T1000 (cell line): ENCODE data around the gene CNOT6.

Experiments used
- DNase-seq: peaks from one replicate; lab custom pipeline; 2025; ENCODE audit warnings: mixed read lengths; lab: John Stamatoyannopoulos, UW

CNOT6 gene

GRCh38 chr5:180580681-180581080 is 86.5 kb downstream of the CNOT6 start:
- DNase-seq, result no peak

GRCh38 chr5:180583738-180584137 is 89.6 kb downstream of the CNOT6 start:
- no peak for DNase-seq

- no peak for DNase-seq
These were observed 92.0 kb downstream of the CNOT6 start for GRCh38 chr5:180586204-180586603.

GRCh38 chr5:180586870-180587269 is 92.7 kb downstream of the CNOT6 start:
- no peak for DNase-seq

GRCh38 chr5:180589771-180590542 is 95.8 kb downstream of the CNOT6 start:
- DNase-seq, result no peak

GRCh38 chr5:180590543-180591310 is 96.5 kb downstream of the CNOT6 start:
- no peak for DNase-seq

- no peak for DNase-seq
These were observed 97.2 kb downstream of the CNOT6 start, which contains the start of gene SCGB3A1 for GRCh38 chr5:180591311-180591887. SCGB3A1 (minus strand) TSS chr5:180591499; CDS start chr5:180591462, 37 bp downstream.

- DNase-seq, result no peak
These were observed 98.0 kb downstream of the CNOT6 start for GRCh38 chr5:180592176-180592575.

GRCh38 chr5:180593446-180594206 is 99.4 kb downstream of the CNOT6 start:
- DNase-seq, result no peak

GRCh38 chr5:180594311-180595045 is 100.3 kb downstream of the CNOT6 start:
- DNase-seq, result no peak

- DNase-seq, result no peak
These were observed 100.8 kb downstream of the CNOT6 start for GRCh38 chr5:180595046-180595379.

GRCh38 chr5:180595381-180596114 is 101.4 kb downstream of the CNOT6 start:
- DNase-seq, result no peak

GRCh38 chr5:180596115-180596667 is 102.0 kb downstream of the CNOT6 start:
- no peak for DNase-seq

- no peak for DNase-seq
These were observed 102.6 kb downstream of the CNOT6 start for GRCh38 chr5:180596668-180597231.

- no peak for DNase-seq
These were observed 104.1 kb downstream of the CNOT6 start for GRCh38 chr5:180598316-180598701.

- DNase-seq, result no peak
These were observed 104.8 kb downstream of the CNOT6 start for GRCh38 chr5:180598797-180599589.

- no peak for DNase-seq
These were observed 105.4 kb downstream of the CNOT6 start for GRCh38 chr5:180599590-180599914.

GRCh38 chr5:180599981-180600553 is 105.9 kb downstream of the CNOT6 start:
- no peak for DNase-seq

- DNase-seq, result no peak
These were observed 106.4 kb downstream of the CNOT6 start for GRCh38 chr5:180600554-180601041.
